ENCODE measurements around the gene RIC1. TPM values are rescaled to one million over a fixed set of nuclear protein-coding genes. Genes with fewer than 3 reads are reported as not detected.

Gene RIC1
- total and polyA plus RNA-seq, 2 of the 8 experiments (the other 6 are each of a cell fraction or from before 2014, with no cell fraction given), result 10.7 to 24.5 TPM

DNA sequence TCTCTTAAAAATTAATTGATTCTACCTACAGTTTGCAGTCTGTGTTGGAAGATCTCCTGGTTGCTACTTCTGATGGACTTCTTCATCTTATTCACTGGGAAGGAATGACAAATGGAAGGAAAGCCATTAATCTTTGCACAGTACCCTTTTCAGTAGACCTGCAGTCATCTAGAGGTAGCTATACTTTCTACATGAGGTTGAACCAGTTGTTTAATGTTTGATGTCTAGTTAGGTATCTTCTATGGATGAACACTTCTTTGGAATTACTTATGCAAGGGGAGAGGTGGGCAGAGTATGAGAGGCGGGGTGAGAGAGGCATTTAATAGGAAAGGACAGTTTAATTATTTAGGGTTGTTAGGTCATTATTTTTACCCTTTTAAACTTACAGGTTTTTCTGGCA is 91.2 kb downstream of the RIC1 start:
- WGBS, 2 experiments (ENCODE audit: extremely low coverage in 1 of 2, insufficient coverage in 1 of 2, insufficient read length in 1 of 2, insufficient replicate concordance in 2 of 2, low coverage in 1 of 2, low lambda C conversion rate in 2 of 2, missing lambda C conversion rate in 1 of 2), result 100% methylated on average over 1 of the region's 1 CpG; no CpG with 5 or more reads in 1 of the 2 experiments
- no peak for TF ChIP-seq CHD2 (IDR thresholded peaks at IDR 0.05; ENCODE audit: low read length)
- no peak for TF ChIP-seq CBX8 (IDR thresholded peaks at IDR 0.05; ENCODE audit: borderline replicate concordance, low read depth, low read length)
- TF ChIP-seq E2F6 (IDR thresholded peaks at IDR 0.05), result no peak
- TF ChIP-seq ZNF274 (IDR thresholded peaks at IDR 0.05; ENCODE audit: borderline replicate concordance, extremely low read depth, low read length), result no peak
- no peak for TF ChIP-seq GTF2F1 (IDR thresholded peaks at IDR 0.05; ENCODE audit: borderline replicate concordance, low read depth, low read length)
- no peak for TF ChIP-seq JUN (IDR thresholded peaks at IDR 0.05; ENCODE audit: low read depth, low read length)
- no peak for TF ChIP-seq CTCF (IDR thresholded peaks at IDR 0.05; ENCODE audit: control extremely low read depth in 1 of 3, insufficient read depth in 1 of 3, low read depth in 1 of 3, low read length in 3 of 3)
- TF ChIP-seq SIRT6 (IDR thresholded peaks at IDR 0.05; ENCODE audit: low read length), result no peak
- TF ChIP-seq NANOG (IDR thresholded peaks at IDR 0.05; ENCODE audit: insufficient read depth, low read depth, low read length, poor library complexity, severe bottlenecking), result no peak
- no peak for TF ChIP-seq EP300 (IDR thresholded peaks at IDR 0.05; ENCODE audit: borderline replicate concordance in 1 of 2, low read depth in 2 of 2, low read length in 2 of 2)

More for the DNA sequence above, 91.2 kb downstream of the RIC1 start:
- H3K18ac ChIP-seq (ENCODE audit: extremely low read depth, low read length), result no peak overlapping the region
- CTCF ChIA-PET (ENCODE audit: partially characterized antibody), result no interaction called here
- no peaks in the 10 kb centered on the region for H3K79me1 ChIP-seq (ENCODE audit: low read depth, low read length)
- H2BK5ac ChIP-seq (ENCODE audit: low read depth, low read length), result no peak overlapping the region
- H3K23me2 ChIP-seq (ENCODE audit: low read depth, low read length), result no peaks in the 10 kb centered on the region; the same call in 1 of the 2 replicates
- DNase-seq (ENCODE audit: low read depth in 1 of 2, low spot score in 2 of 2), result no peak
- no peak overlapping the region for H4K8ac ChIP-seq (ENCODE audit: extremely low read depth, insufficient read depth, low read length)
- no peak overlapping the region for H3K9ac ChIP-seq (replicated peaks in 1 of 4; ENCODE audit: extremely low read depth in 1 of 4, low read depth in 3 of 4, low read length in 3 of 4)
- H2BK120ac ChIP-seq (replicated peaks; ENCODE audit: low read depth, low read length), result no peak overlapping the region
- no peak overlapping the region for H2BK12ac ChIP-seq (ENCODE audit: low read depth, low read length)
- H3K56ac ChIP-seq (replicated peaks; ENCODE audit: insufficient read length, low read depth, low read length), result no peak overlapping the region
- H3K9me3 ChIP-seq (ENCODE audit: insufficient read depth in 2 of 2, low read depth in 1 of 2, low read length in 1 of 2), result no peaks in the 10 kb centered on the region
- POLR2A ChIA-PET (ENCODE audit: partially characterized antibody), result no interaction called here
- no peak overlapping the region for H3K4me2 ChIP-seq (ENCODE audit: insufficient read depth in 1 of 2, low read depth in 2 of 2, low read length in 2 of 2)
- no peak overlapping the region for H3K4me3 ChIP-seq (ENCODE audit: extremely low read depth in 1 of 4, insufficient read depth in 2 of 4, low read depth in 3 of 4, low read length in 4 of 4)
- no peaks in the 10 kb centered on the region for H3K4me1 ChIP-seq (replicated peaks in 1 of 4; ENCODE audit: control insufficient read depth in 3 of 4, insufficient read depth in 4 of 4, low read length in 3 of 4)
- no peak overlapping the region for H3K27ac ChIP-seq (ENCODE audit: low read depth, low read length)
- no peak overlapping the region for H3K14ac ChIP-seq (ENCODE audit: insufficient read length)
- no peaks in the 10 kb centered on the region for H3K79me2 ChIP-seq (ENCODE audit: control insufficient read depth in 1 of 2, insufficient read depth in 2 of 2, low read length in 2 of 2)
- H4K91ac ChIP-seq (replicated peaks; ENCODE audit: insufficient read length, low read length), result no peak overlapping the region
- no peak overlapping the region for H3K4ac ChIP-seq (replicated peaks; ENCODE audit: insufficient read length, low read depth, low read length)
- H4K5ac ChIP-seq (ENCODE audit: insufficient read length, low read depth, low read length), result no peak overlapping the region
- FAIRE-seq, result no peak
- no peak overlapping the region for H2BK20ac ChIP-seq (ENCODE audit: low read length)
- no peaks in the 10 kb centered on the region for H4K20me1 ChIP-seq (replicated peaks in 1 of 2; ENCODE audit: control insufficient read depth in 1 of 2, insufficient read depth in 2 of 2, low read length in 2 of 2)
- H3K36me3 ChIP-seq (ENCODE audit: control insufficient read depth in 2 of 4, insufficient read depth in 4 of 4, low read length in 3 of 4), result peaks cover 0 to 16% (median 3%) of the 10 kb centered on the region in 4 experiments; a peak in 4 of 8 replicates
- H2AFZ ChIP-seq (ENCODE audit: low read length), result no peak overlapping the region
- H2BK15ac ChIP-seq (ENCODE audit: low read length), result no peak overlapping the region
- H3K27me3 ChIP-seq (replicated peaks in 1 of 4; ENCODE audit: control insufficient read depth in 3 of 4, extremely low read depth in 1 of 4, insufficient read depth in 3 of 4, low read length in 3 of 4), result no peaks in the 10 kb centered on the region
- no peak overlapping the region for H2AK5ac ChIP-seq (ENCODE audit: low read depth, low read length)
- H3K23ac ChIP-seq (ENCODE audit: insufficient read length), result no peak overlapping the region
